ENCODE measurements around the gene ZNF2. TPM values are rescaled to one million over a fixed set of nuclear protein-coding genes. Genes with fewer than 3 reads are reported as not detected.
A peak's percentile ranks its signal among the peaks of the same experiment; 100 is the strongest.

Gene ZNF2
- total and polyA plus RNA-seq, 2 of the 13 experiments (the other 11 are each of a cell fraction or from before 2014, with no cell fraction given) = 4.3 to 6.1 TPM

DNA sequence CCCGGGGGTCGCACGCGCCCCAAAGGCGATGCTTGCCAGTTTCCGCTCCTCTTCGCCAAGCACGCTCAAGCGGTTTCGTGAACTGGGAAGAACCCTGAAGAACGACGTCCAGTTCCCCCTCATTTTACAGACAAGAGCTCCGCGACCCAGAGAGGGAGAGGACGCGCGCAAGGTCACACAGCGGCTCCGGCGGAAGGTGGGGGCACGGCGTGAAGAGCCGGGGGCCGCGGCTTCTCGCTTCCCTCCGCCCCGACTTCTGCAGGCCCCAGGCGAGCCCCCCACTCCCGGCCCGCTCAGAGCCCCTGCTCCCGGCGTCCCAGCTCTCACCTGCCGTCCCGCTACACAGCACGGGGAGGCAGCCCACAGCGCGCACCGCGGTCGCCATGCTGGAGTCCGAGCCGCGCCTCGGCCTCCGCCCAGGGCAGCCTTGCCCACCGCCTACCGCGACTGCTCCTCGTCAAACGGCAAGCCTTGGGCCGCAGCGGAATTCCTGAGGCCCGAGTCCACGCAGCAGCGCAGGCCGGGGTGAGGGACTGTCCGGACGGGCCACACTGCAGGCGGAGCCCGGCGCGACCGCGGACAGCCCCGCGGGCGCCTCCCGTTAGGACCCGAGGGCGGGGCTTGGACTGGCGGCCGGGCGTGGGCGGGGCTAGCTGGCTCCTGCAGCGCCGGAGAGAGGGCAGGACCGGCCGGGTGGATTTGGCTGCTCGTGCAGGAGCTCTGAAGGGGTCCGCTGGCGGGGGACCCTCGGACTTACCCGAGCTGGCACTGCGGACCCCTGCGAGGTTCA is 44.0 kb upstream of the ZNF2 start, which contains the start of gene MRPS5 (continued):
- TF ChIP-seq, protein P1, sequence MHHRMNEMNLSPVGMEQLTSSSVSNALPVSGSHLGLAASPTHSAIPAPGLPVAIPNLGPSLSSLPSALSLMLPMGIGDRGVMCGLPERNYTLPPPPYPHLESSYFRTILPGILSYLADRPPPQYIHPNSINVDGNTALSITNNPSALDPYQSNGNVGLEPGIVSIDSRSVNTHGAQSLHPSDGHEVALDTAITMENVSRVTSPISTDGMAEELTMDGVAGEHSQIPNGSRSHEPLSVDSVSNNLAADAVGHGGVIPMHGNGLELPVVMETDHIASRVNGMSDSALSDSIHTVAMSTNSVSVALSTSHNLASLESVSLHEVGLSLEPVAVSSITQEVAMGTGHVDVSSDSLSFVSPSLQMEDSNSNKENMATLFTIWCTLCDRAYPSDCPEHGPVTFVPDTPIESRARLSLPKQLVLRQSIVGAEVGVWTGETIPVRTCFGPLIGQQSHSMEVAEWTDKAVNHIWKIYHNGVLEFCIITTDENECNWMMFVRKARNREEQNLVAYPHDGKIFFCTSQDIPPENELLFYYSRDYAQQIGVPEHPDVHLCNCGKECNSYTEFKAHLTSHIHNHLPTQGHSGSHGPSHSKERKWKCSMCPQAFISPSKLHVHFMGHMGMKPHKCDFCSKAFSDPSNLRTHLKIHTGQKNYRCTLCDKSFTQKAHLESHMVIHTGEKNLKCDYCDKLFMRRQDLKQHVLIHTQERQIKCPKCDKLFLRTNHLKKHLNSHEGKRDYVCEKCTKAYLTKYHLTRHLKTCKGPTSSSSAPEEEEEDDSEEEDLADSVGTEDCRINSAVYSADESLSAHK (CRISPR knock-in tag; IDR thresholded peaks at IDR 0.05; ENCODE audit: borderline replicate concordance) = no peak
- TF ChIP-seq KAT2B (IDR thresholded peaks at IDR 0.05; ENCODE audit: borderline replicate concordance, low read depth, low read length) (no peak), NONO (IDR thresholded peaks at IDR 0.05) (no peak), NONO (CRISPR knock-in tag; conservative IDR thresholded peaks at IDR 0.05) (peak; percentile 98), ZNF567 (CRISPR knock-in tag; IDR thresholded peaks at IDR 0.05; ENCODE audit: borderline replicate concordance) (0 out of 2 replicates have a peak, but pooled peaks have one; percentile 43), XBP1 (CRISPR knock-in tag; IDR thresholded peaks at IDR 0.05) (no peak), ZNF468 (CRISPR knock-in tag; IDR thresholded peaks at IDR 0.05) (no peak), SMAD1 (CRISPR knock-in tag; IDR thresholded peaks at IDR 0.05; ENCODE audit: borderline replicate concordance, low read depth) (peak; percentile 95; the same call in 1 of the 2 replicates), TGIF2 (CRISPR knock-in tag; IDR thresholded peaks at IDR 0.05) (0 out of 2 replicates have a peak, but pooled peaks have one; percentile 38), ZNF207 (IDR thresholded peaks at IDR 0.05; ENCODE audit: borderline replicate concordance) (no peak), SIN3B (IDR thresholded peaks at IDR 0.05; ENCODE audit: low read length) (peak; percentile 55; the same call in 1 of the 2 replicates), CAMTA2 (CRISPR knock-in tag; IDR thresholded peaks at IDR 0.05; ENCODE audit: borderline replicate concordance) (0 out of 2 replicates have a peak, but pooled peaks have one; percentile 33), GPN1 (CRISPR knock-in tag; IDR thresholded peaks at IDR 0.05; ENCODE audit: borderline replicate concordance) (no peak), PCBP1 (IDR thresholded peaks at IDR 0.05; ENCODE audit: borderline replicate concordance, low read depth, low read length) (0 out of 2 replicates have a peak, but pooled peaks have one; percentile 67), ZFP41 (CRISPR knock-in tag; IDR thresholded peaks at IDR 0.05; ENCODE audit: borderline replicate concordance) (0 out of 2 replicates have a peak, but pooled peaks have one; percentile 66), RBFOX2 (IDR thresholded peaks at IDR 0.05; ENCODE audit: low read depth, low read length) (peak; percentile 99), TBL1XR1 (IDR thresholded peaks at IDR 0.05; ENCODE audit: borderline replicate concordance, low read length, partially characterized antibody) (no peak), ZNF775 (CRISPR knock-in tag; IDR thresholded peaks at IDR 0.05; ENCODE audit: borderline replicate concordance) (peak; percentile 36; the same call in 1 of the 2 replicates), DNMT3B (CRISPR knock-in tag; conservative IDR thresholded peaks at IDR 0.05) (no peak), ZFYVE20 (CRISPR knock-in tag; IDR thresholded peaks at IDR 0.05; ENCODE audit: borderline replicate concordance, low read depth) (0 out of 2 replicates have a peak, but pooled peaks have one; percentile 56)
- TF ChIP-seq, protein P2, sequence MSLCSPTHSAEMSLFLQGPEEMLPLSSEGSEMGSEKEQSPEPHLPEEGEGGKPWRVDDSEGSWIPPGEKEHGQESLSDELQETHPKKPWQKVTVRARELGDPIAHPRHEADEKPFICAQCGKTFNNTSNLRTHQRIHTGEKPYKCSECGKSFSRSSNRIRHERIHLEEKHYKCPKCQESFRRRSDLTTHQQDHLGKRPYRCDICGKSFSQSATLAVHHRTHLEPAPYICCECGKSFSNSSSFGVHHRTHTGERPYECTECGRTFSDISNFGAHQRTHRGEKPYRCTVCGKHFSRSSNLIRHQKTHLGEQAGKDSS (CRISPR knock-in tag; IDR thresholded peaks at IDR 0.05; ENCODE audit: borderline replicate concordance, low read depth) = peak; percentile 94
- TF ChIP-seq, protein P3, sequence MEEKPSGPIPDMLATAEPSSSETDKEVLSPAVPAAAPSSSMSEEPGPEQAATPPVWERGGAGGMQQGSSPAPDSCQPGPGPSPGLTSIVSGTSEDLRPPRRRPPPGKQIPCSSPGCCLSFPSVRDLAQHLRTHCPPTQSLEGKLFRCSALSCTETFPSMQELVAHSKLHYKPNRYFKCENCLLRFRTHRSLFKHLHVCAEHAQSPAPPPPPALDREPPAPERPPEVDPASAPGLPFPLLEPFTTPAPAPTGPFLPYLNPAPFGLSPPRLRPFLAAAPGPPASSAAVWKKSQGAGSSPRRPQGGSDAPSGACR (CRISPR knock-in tag; IDR thresholded peaks at IDR 0.05) = 0 out of 2 replicates have a peak, but pooled peaks have one; percentile 50

Data from HepG2 (cell line).